OCI-LY3 (cell line): ENCODE measurements around the gene UBE3D.

Source experiments
- CTCF ChIP-seq: fragments of 200-600, 300-600 bp; sonication (generic); IDR thresholded peaks from 2 replicates; pipeline ENCODE4 v1.5.1; 2014; ENCODE audit warnings: antibody characterized with exemption, low read length, low read depth
- EZH2phosphoT487 ChIP-seq: fragments of 200-600 bp; shearing (Covaris generic); IDR thresholded peaks from 2 replicates; pipeline ENCODE4 v1.6.1; 2018; ENCODE audit warnings: antibody characterized with exemption, mixed run types, low read depth

GRCh38 chr6:82870582-82871172 lies 195.0 kb downstream of the UBE3D start:
- TF ChIP-seq CTCF (no peak), EZH2phosphoT487 (no peak)
